Astrocyte of the spinal cord (primary cell): ENCODE data around the gene CNBD2.

Experiments used
- DNase-seq: peaks from one replicate; pipeline ENCODE4 v3.0.0; 2011; ENCODE audit warnings: low read depth, low spot score
- H3K4me3 ChIP-seq: 2 replicates; pipeline ENCODE4 v1.5.1; 2011; ENCODE audit warnings: low read depth, mild to moderate bottlenecking, low read length, moderate library complexity
- in situ Hi-C: cut with HindIII; loops from 2 replicates; pipeline ENCODE4 v1.10.0; 2017; ENCODE audit warnings: low sequenced_read_pairs
- TF ChIP-seq, protein P1 (sequence below): IDR thresholded peaks from 2 replicates; pipeline ENCODE4 v1.5.1; 2012; ENCODE audit warnings: low read depth, mild to moderate bottlenecking, low read length, inconsistent platforms

The CNBD2 gene

DNA sequence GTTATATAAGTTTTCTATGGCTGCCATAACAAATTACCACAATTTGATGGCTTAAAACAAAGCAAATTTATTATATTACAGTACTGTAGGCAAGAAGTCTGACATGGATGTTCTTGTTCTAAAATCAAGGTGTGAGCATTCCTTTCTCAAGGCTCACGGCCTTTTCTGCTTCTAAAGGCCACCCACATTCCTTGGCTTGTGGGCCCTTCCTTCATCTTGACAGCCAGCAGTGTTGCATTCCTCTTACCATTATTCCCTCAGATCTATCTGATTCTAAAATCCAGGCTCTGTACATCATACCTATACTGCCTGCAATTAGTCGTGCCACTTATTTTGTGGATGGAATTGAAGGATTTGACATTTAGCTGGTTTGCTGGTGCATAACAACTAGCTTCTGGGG lies 3.6 kb downstream of the CNBD2 start:
- no peak for DNase-seq
- in situ Hi-C loops = no loop called here
- H3K4me3 ChIP-seq = no peak overlapping the region
- TF ChIP-seq, protein P1, sequence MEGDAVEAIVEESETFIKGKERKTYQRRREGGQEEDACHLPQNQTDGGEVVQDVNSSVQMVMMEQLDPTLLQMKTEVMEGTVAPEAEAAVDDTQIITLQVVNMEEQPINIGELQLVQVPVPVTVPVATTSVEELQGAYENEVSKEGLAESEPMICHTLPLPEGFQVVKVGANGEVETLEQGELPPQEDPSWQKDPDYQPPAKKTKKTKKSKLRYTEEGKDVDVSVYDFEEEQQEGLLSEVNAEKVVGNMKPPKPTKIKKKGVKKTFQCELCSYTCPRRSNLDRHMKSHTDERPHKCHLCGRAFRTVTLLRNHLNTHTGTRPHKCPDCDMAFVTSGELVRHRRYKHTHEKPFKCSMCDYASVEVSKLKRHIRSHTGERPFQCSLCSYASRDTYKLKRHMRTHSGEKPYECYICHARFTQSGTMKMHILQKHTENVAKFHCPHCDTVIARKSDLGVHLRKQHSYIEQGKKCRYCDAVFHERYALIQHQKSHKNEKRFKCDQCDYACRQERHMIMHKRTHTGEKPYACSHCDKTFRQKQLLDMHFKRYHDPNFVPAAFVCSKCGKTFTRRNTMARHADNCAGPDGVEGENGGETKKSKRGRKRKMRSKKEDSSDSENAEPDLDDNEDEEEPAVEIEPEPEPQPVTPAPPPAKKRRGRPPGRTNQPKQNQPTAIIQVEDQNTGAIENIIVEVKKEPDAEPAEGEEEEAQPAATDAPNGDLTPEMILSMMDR = no peak

DNA sequence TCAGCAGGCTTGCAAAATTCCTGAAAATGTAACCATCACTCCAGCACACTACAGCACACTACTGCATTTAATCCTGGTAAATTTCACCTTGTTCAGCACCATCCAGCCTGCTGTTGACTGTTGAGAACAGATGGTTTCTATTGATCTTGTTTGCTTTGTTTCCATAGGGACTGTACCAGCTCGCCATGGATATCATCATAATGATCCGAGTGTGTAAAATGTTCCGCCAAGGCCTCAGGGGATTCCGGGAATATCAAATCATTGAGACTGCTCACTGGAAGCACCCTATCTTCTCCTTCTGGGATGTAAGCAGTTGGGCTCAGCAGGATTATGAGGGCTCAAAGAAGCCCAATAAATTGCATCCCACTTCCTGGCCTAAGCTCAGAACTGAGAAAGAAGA lies 4.1 kb downstream of the CNBD2 start:
- in situ Hi-C loops = no loop called here
- no peak overlapping the region for H3K4me3 ChIP-seq
- TF ChIP-seq, protein P1 = no peak
- peak; percentile 23 for DNase-seq

DNA sequence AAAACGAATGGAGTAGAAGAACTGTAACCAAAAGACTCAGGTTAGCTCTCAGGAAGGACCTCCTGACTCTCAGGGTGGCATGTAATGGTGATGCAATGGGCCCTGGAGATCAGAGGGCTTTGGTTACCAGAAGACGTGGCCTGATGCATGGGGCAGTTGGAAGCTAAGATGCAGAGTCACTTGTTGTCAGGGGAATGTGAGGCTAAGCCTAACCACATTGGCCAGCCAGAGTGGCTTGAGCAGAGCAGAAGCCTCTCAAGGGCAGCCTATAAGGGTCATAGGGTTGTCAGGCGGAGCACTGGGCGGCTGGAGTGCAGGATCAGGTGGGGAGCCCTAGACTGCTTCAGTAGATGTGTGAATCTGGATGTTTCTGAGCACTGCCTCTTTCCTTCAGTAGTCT lies 5.9 kb downstream of the CNBD2 start:
- TF ChIP-seq, protein P1 = no peak
- H3K4me3 ChIP-seq = no peak overlapping the region
- in situ Hi-C loops = no loop called here
- no peak for DNase-seq

DNA sequence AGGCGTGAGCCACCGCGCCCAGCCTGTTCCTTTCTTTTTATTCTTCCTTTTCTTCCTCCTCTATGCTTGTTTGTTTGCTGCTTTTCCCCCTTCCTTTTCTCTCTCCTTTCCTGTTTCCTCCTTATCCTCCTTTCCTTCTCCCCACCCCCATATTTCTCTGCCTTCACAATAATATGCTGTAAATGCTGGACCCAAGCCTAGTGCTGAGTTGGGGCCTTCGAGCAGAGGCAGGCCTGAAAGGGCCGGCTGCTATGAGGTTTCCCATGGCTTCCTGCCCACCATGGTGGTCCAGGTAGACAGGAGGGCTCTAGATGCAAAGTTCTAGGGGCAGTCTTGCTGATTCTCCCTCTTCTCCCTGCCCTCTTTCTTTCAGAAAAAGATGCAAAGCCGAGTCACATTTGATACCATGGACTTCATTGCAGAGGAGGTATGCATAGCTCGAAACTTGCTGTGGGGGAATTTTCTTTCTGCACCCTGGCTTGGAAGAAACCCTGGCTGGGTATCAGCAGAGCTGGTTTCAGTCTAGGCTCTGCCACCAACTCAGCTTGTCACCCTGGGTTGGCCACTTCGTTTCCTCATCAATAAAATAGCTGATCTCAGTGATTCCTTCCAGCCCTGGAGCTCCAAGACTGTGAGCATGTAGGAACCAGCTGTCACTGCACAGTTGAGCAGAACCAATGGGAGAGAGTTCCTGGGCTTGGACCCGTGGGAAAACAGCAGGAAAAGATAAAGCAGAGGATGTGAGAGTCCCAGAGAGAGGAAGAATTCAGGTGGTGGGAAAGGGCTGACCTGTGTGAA lies 7.4 kb downstream of the CNBD2 start:
- in situ Hi-C loops = no loop called here
- DNase-seq = no peak
- TF ChIP-seq, protein P1 = no peak
- H3K4me3 ChIP-seq = no peak overlapping the region

DNA sequence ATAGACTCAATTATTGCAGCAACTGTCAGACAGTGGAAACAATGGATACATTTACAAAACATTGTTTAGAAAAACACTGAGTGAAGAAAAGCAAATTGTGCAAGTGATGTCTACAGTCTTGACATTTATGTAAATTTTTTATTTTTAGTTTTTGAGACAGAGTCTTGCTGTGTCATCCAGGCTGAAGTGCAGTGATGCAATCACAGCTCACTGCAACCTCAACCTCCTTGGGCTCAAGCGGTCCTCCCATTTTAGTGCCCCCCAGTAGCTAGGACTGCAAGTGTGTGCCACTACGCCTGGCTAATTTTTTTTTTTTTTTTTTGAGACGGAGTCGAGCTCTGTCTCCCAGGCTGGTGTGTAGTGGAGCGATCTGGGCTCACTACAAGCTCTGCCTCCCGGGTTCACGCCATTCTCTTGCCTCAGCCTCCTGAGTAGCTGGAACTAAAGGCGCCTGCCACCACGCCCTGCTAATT lies 9.7 kb downstream of the CNBD2 start:
- no peak for DNase-seq

DNA sequence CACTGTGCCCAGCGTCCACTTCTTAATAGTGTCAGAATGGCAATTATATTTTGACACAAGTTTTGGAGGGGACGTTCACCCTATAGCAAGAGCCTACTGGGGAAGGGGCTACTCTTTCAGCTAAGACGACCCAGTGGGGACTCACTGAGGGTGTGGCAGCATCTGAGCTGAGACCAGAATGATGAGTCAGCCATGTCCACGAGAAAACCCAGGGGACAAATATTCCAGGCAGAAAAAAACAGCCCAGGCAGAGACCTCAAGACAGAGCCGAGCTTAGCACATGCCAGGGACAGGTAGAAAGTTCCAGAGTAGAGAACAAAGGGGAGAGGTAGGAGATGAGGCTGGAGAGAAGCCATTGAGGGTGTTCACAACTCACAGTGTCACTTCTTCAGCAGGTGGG lies 11.2 kb downstream of the CNBD2 start:
- in situ Hi-C loops = no loop called here
- DNase-seq = no peak
- no peak overlapping the region for H3K4me3 ChIP-seq
- TF ChIP-seq, protein P1 = no peak

More for the DNA sequence above, 9.7 kb downstream of the CNBD2 start:
- in situ Hi-C loops = no loop called here
- no peak overlapping the region for H3K4me3 ChIP-seq
- TF ChIP-seq, protein P1 = no peak
